Measurements from ENCODE around the gene OCIAD1. TPM values are rescaled to one million over a fixed set of nuclear protein-coding genes. Genes with fewer than 3 reads are reported as not detected.

OCIAD1 gene
- total RNA-seq, 1 experiment from 2014 or later = 61.0 TPM

GRCh38 chr4:48862038-48862437 is 31.1 kb downstream of the OCIAD1 start:
- no peak overlapping the region for H2AFZ ChIP-seq (ENCODE audit: low read length)
- POLR2A ChIA-PET (ENCODE audit: unreplicated experiment) = no interaction called here
- H3K9ac ChIP-seq (ENCODE audit: low read length) = no peak overlapping the region
- intact Hi-C loops (cut with micrococcal nuclease) = no loop called here
- no peaks in the 10 kb centered on the region for H3K9me3 ChIP-seq (ENCODE audit: low read length)
- TF ChIP-seq EZH2 (IDR thresholded peaks at IDR 0.05; ENCODE audit: low read length, unreplicated experiment) = no peak
- no peak for TF ChIP-seq EZH2phosphoT487 (IDR thresholded peaks at IDR 0.05; ENCODE audit: borderline replicate concordance, low read length)
- no peak for TF ChIP-seq CTCF (conservative IDR thresholded peaks at IDR 0.05; ENCODE audit: low read depth, low read length)
- CTCF ChIA-PET = no interaction called here
- DNase-seq (no peak), ATAC-seq (no peak)
- BruUV-seq (replicated peaks) = no TSS peak
- H4K20me1 ChIP-seq (ENCODE audit: low read length) = no peaks in the 10 kb centered on the region
- no peak overlapping the region for H3K4me3 ChIP-seq (ENCODE audit: low read length)
- H3K27me3 ChIP-seq (ENCODE audit: low read length) = no peaks in the 10 kb centered on the region
- H3K9me2 ChIP-seq (replicated peaks; ENCODE audit: low read length) = no peaks in the 10 kb centered on the region
- no peaks in the 10 kb centered on the region for H3F3A ChIP-seq (ENCODE audit: low read length, unreplicated experiment)
- H3K27ac ChIP-seq (ENCODE audit: low read length) = no peak overlapping the region
- no peak overlapping the region for H3K4me2 ChIP-seq (ENCODE audit: low read length)
- H3K4me1 ChIP-seq (ENCODE audit: insufficient read depth, low read length) = no peaks in the 10 kb centered on the region
- no peaks in the 10 kb centered on the region for H3K79me2 ChIP-seq (ENCODE audit: low read length)
- H3K36me3 ChIP-seq (ENCODE audit: low read depth, low read length) = peaks cover 12% of the 10 kb centered on the region; the same call in 1 of the 2 replicates

- POLR2A ChIA-PET (ENCODE audit: unreplicated experiment) = no interaction called here
- CTCF ChIA-PET = no interaction called here
- BruUV-seq (replicated peaks) = no TSS peak
Measured at GRCh38 chr4:48862661-48863060, 31.8 kb downstream of the OCIAD1 start.

More at GRCh38 chr4:48862661-48863060, 31.8 kb downstream of the OCIAD1 start:
- Histone ChIP-seq H3K27ac (ENCODE audit: low read length) (no peak overlapping the region), H3K4me3 (ENCODE audit: low read length) (no peak overlapping the region), H3K9ac (ENCODE audit: low read length) (no peak overlapping the region), H3K27me3 (ENCODE audit: low read length) (no peaks in the 10 kb centered on the region), H3K36me3 (ENCODE audit: low read depth, low read length) (peaks cover 12% of the 10 kb centered on the region; the same call in 1 of the 2 replicates), H2AFZ (ENCODE audit: low read length) (no peak overlapping the region), H3K9me2 (replicated peaks; ENCODE audit: low read length) (no peaks in the 10 kb centered on the region), H3K4me1 (ENCODE audit: insufficient read depth, low read length) (no peaks in the 10 kb centered on the region), H3K79me2 (ENCODE audit: low read length) (no peaks in the 10 kb centered on the region), H3K4me2 (ENCODE audit: low read length) (no peak overlapping the region), H3K9me3 (ENCODE audit: low read length) (no peaks in the 10 kb centered on the region), H3F3A (ENCODE audit: low read length, unreplicated experiment) (no peaks in the 10 kb centered on the region), H4K20me1 (ENCODE audit: low read length) (no peaks in the 10 kb centered on the region)
- no peak for TF ChIP-seq EZH2 (IDR thresholded peaks at IDR 0.05; ENCODE audit: low read length, unreplicated experiment)
- no peak for TF ChIP-seq CTCF (conservative IDR thresholded peaks at IDR 0.05; ENCODE audit: low read depth, low read length)
- TF ChIP-seq EZH2phosphoT487 (IDR thresholded peaks at IDR 0.05; ENCODE audit: borderline replicate concordance, low read length) = no peak
- ATAC-seq (no peak), DNase-seq (no peak)
- intact Hi-C loops (cut with micrococcal nuclease) = no loop called here
